Measurements from ENCODE around the gene ZBTB49.

ZBTB49 gene

GRCh38 chr4:4358093-4358854, 68.2 kb downstream of the ZBTB49 start:
- DNase-seq = no peak

- DNase-seq = no peak
Measured at GRCh38 chr4:4361883-4362282, 71.8 kb downstream of the ZBTB49 start.

GRCh38 chr4:4362991-4363697, 73.1 kb downstream of the ZBTB49 start:
- no peak for DNase-seq

GRCh38 chr4:4364061-4364460, 74.0 kb downstream of the ZBTB49 start:
- no peak for DNase-seq

- no peak for DNase-seq
Measured at GRCh38 chr4:4364486-4365208, 74.6 kb downstream of the ZBTB49 start.

GRCh38 chr4:4368809-4369580, 78.9 kb downstream of the ZBTB49 start:
- DNase-seq = no peak
